Activated B cell treated with CpG ODN at 0.5 μM for 24 hours (primary cell): ENCODE data around the gene RPL35. TPM values are rescaled to one million over a fixed set of nuclear protein-coding genes. Genes with fewer than 3 reads are reported as not detected.

Experiments used
- ATAC-seq: fragments of 200-7000 bp; cut with Tn5 transposase; one replicate; pipeline ENCODE4 v1.10.0; 2021; ENCODE audit warnings: low read depth, mild to moderate bottlenecking, moderate library complexity
- CTCF ChIA-PET: fragments of 350-600 bp; sonication (Branson Sonifier 250); formaldehyde crosslinking; loops from one replicate; lab custom pipeline; 2021; ENCODE audit warnings: antibody characterized with exemption; lab: Charles Lee
- POLR2A ChIA-PET: fragments of 350-600 bp; sonication (Branson Sonifier 250); formaldehyde crosslinking; loops from one replicate; lab custom pipeline; 2021; ENCODE audit warnings: antibody characterized with exemption; lab: Charles Lee
- DNase-seq: peaks from one replicate; pipeline ENCODE4 v3.0.0; 2022
- H3K27ac Mint-ChIP-seq: one replicate; pipeline ENCODE4 v1.8.0; 2020; ENCODE audit warnings: mixed read lengths
- H3K27me3 Mint-ChIP-seq: one replicate; pipeline ENCODE4 v1.8.0; 2021; ENCODE audit warnings: mixed read lengths
- H3K36me3 Mint-ChIP-seq: one replicate; pipeline ENCODE4 v1.8.0; 2021; ENCODE audit warnings: low read depth, mixed read lengths
- H3K4me1 Mint-ChIP-seq: one replicate; pipeline ENCODE4 v1.8.0; 2021; ENCODE audit warnings: mixed read lengths
- H3K4me3 Mint-ChIP-seq: one replicate; pipeline ENCODE4 v1.8.0; 2020; ENCODE audit warnings: mild to moderate bottlenecking, mixed read lengths
- H3K9me3 Mint-ChIP-seq: one replicate; pipeline ENCODE4 v1.8.0; 2020; ENCODE audit warnings: mixed read lengths
- CTCF ChIP-seq: fragments of 200-600 bp; IDR thresholded peaks from one replicate; pipeline ENCODE4 v1.8.0; 2022; ENCODE audit warnings: antibody characterized with exemption, mild to moderate bottlenecking
- intact Hi-C: fragments of 100-400 bp; cut with micrococcal nuclease; formaldehyde crosslinking; loops from one replicate; pipeline ENCODE4 v1.15.1; 2024
- total RNA-seq: library from RNA; stranded (reverse); gene quantifications from 2 replicates; pipeline ENCODE4 v1.2.3, GENCODE V29; 2022

RPL35 gene
- total RNA-seq, 1 donor from 2014 or later, result 2,037 TPM

DNA sequence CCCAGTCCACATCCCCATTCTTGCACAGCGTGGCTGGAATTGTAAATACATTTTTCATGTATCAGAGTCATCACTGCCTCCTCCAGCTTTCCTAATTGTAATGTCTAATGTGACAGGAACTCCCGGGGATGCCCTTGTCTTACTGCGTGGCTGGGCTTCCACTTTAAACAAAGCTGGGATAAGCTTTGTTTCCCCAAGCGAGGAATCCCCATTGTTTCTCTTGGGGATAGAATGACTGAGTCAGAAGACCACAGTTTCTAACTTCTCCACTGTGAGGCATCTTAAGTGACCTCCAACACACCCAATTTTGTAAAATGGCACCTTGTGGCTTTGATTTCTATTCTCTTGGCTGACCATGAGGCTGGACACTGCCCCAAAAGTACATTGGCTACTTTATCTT lies 22.6 kb upstream of the RPL35 start:
- no peak for TF ChIP-seq CTCF
- ChIA-PET POLR2A (interaction anchor here (1.8 kb wide), 1 partner anchor 14 kb away, joined by 5 read pairs; no protein-coding TSS in a partner anchor), CTCF (no interaction called here)
- DNase-seq, result no peak
- intact Hi-C loops, result no loop called here
- Mint-ChIP-seq H3K36me3 (peaks cover 70% of the 10 kb centered on the region), H3K27ac (no peak overlapping the region), H3K4me1 (peaks cover 6% of the 10 kb centered on the region), H3K27me3 (no peaks in the 10 kb centered on the region), H3K4me3 (no peak overlapping the region), H3K9me3 (no peaks in the 10 kb centered on the region)
- no peak for ATAC-seq

- peaks cover 76% of the 10 kb centered on the region for H3K36me3 Mint-ChIP-seq
- no peaks in the 10 kb centered on the region for H3K9me3 Mint-ChIP-seq
These were observed 20.5 kb upstream of the RPL35 start for GRCh38 chr9:124882231-124882630.

GRCh38 chr9:124881138-124881743 lies 19.5 kb upstream of the RPL35 start:
- Mint-ChIP-seq H3K4me3 (no peak overlapping the region), H3K9me3 (no peaks in the 10 kb centered on the region), H3K4me1 (peaks cover 6% of the 10 kb centered on the region), H3K27ac (no peak overlapping the region), H3K36me3 (peaks cover 75% of the 10 kb centered on the region), H3K27me3 (no peaks in the 10 kb centered on the region)
- no peak for ATAC-seq
- ChIA-PET CTCF (interaction anchor here (0.8 kb wide), 1 partner anchor 28 kb away, joined by 3 read pairs; the partner anchor contains the start of gene WDR38), POLR2A (no interaction called here)
- intact Hi-C loops, result no loop called here
- no peak for TF ChIP-seq CTCF
- DNase-seq, result no peak

More at GRCh38 chr9:124882231-124882630, 20.5 kb upstream of the RPL35 start:
- ATAC-seq (no peak), DNase-seq (no peak)
- CTCF ChIA-PET, result no interaction called here
- Mint-ChIP-seq H3K4me1 (peaks cover 6% of the 10 kb centered on the region), H3K27me3 (no peaks in the 10 kb centered on the region), H3K4me3 (no peak overlapping the region), H3K27ac (no peak overlapping the region)
- intact Hi-C loops, result no loop called here
- POLR2A ChIA-PET, result interaction anchor here (0.6 to 1.2 kb wide), 2 partner anchors 9 to 12 kb away, joined by 3 read pairs; no protein-coding TSS in a partner anchor
- no peak for TF ChIP-seq CTCF

DNA sequence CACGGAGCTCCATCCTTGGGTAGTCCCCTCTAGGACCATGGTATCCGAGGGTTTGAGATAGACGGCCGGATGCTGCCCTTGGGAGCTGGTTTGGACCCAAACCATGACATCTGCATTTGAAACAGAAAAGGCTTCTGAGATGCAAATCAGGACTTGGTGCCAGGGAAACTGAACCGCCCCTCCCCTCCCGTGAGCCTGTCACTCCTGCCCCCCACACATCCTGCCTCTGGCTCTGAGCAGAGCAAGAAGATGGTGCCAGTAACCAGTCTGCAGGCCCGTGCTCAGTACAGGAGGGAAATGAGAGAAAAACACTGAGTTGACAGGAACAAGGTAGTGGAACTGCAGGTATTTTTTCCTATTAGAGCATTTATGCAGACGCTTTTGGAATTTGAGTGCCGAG lies 18.7 kb upstream of the RPL35 start:
- POLR2A ChIA-PET, result interaction anchor here (1.0 to 1.6 kb wide), 2 partner anchors 10 to 12 kb away, joined by 4 to 6 read pairs; no protein-coding TSS in a partner anchor
- ATAC-seq, result peak; percentile 56
- H3K36me3 Mint-ChIP-seq, result peaks cover 74% of the 10 kb centered on the region

More for the DNA sequence above, 18.7 kb upstream of the RPL35 start:
- CTCF ChIA-PET, result interaction anchor here (0.8 to 0.9 kb wide), 2 partner anchors 19 to 28 kb away, joined by 3 to 5 read pairs; partner anchors contain the start of genes ARPC5L, RPL35 and WDR38
- intact Hi-C loops, result no loop called here
- H3K9me3 Mint-ChIP-seq, result no peaks in the 10 kb centered on the region
- H3K27ac Mint-ChIP-seq, result no peak overlapping the region
- peaks cover 6% of the 10 kb centered on the region for H3K4me1 Mint-ChIP-seq
- no peak for DNase-seq
- no peak for TF ChIP-seq CTCF
- H3K27me3 Mint-ChIP-seq, result no peaks in the 10 kb centered on the region
- no peak overlapping the region for H3K4me3 Mint-ChIP-seq
